Neural progenitor cell (in vitro differentiated cells): ENCODE measurements around the gene SLC1A4.

Experiments
- CTCF ChIP-seq: fragments of 200-600 bp; sonication (generic); IDR thresholded peaks from 2 replicates; pipeline ENCODE4 v1.5.1; 2017; ENCODE audit warnings: antibody characterized with exemption, mild to moderate bottlenecking
- EZH2 ChIP-seq: fragments of 200-600 bp; sonication (generic); IDR thresholded peaks from 2 replicates; pipeline ENCODE4 v1.6.1; 2017; ENCODE audit warnings: antibody characterized with exemption, mild to moderate bottlenecking, moderate library complexity

DNA sequence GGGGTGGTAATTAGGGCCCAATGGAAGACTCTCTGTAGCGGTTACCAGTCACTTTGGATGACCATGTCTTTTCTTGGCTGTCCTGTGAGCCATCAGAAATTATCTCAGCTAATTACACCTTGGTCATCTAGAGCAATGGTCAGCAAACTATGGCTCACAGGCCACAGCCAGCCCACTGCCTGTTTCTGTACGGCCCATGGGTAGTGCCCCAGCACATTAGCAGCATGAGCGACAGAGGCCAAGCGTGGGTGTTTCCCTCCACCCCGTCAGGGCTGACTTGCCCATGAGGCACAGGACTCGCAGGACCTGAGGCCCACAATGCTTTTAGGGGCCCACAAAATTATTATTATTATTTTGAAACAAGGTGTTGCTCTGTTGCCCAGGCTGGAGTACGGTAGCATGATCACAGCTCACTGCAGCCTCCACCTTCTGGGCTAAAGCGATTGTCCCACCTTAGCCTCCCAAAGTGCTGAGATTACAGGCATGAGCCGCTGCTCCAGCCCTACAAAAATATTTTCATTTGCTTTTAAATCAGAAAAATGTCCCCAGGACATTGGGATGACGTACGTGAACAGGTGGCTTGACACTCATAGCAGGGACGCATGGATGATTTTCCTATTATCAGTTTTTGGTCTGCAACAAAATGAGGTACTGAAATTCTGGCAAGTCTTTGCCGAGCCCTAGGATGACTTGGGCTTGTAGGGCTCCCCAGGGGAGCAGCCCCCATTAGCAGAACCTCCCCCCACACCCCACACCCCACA is 37.7 kb downstream of the SLC1A4 start:
- no peak for TF ChIP-seq CTCF
- TF ChIP-seq EZH2, result no peak
